Aortic smooth muscle cell (primary cell): ENCODE data around the gene THTPA. TPM values are rescaled to one million over a fixed set of nuclear protein-coding genes. Genes with fewer than 3 reads are reported as not detected.

ENCODE experiments used
- total RNA-seq: library from RNA; depleted of rRNA; stranded (reverse); fragments of >200 nt; gene quantifications from 2 replicates; pipeline ENCODE4 v1.2.3, GENCODE V29; 2014

THTPA gene
- 15.0 and 18.0 TPM in 2 replicates for total RNA-seq

GRCh38 chr14:23555882-23556699, at the start of gene THTPA:
THTPA (plus strand) TSS chr14:23556271; CDS start chr14:23556758, 487 bp downstream.

GRCh38 chr14:23551266-23552028, 4.6 kb upstream of the THTPA start, which contains the start of gene ZFHX2:
ZFHX2 (minus strand) TSS chr14:23551765; CDS start chr14:23535325, 16,440 bp downstream.

GRCh38 chr14:23567186-23568020, 11.3 kb downstream of the THTPA start, which contains the start of gene AP1G2:
AP1G2 (minus strand) TSS chr14:23567791; CDS start chr14:23567314, 477 bp downstream.

GRCh38 chr14:23578560-23579310, 22.7 kb downstream of the THTPA start, which contains the start of gene JPH4:
JPH4 (minus strand) TSS chr14:23578790; CDS start chr14:23577453, 1,337 bp downstream.

Other genes with a start within 250 kb of the THTPA start
- gene BCL2L2, start 249.4 kb upstream of the THTPA start, total RNA-seq: 21.0 and 26.2 TPM in 2 replicates
- gene PABPN1, start 234.8 kb upstream of the THTPA start, total RNA-seq: 69.9 and 83.4 TPM in 2 replicates
- 11.9 and 12.1 TPM in 2 replicates for gene SLC22A17, start 203.4 kb upstream of the THTPA start, total RNA-seq
- 6.3 and 10.7 TPM in 2 replicates for gene EFS, start 191.1 kb upstream of the THTPA start, total RNA-seq
- gene IL25, start 183.5 kb upstream of the THTPA start, total RNA-seq: not detected in 2 replicates
- gene CMTM5, start 179.2 kb upstream of the THTPA start, total RNA-seq: 0.31 and 0.40 TPM in 2 replicates
- not detected in 2 replicates for gene MYH6, start 148.0 kb upstream of the THTPA start, total RNA-seq
- not detected in 2 replicates for gene MYH7, start 120.6 kb upstream of the THTPA start, total RNA-seq
- 42.3 and 42.7 TPM in 2 replicates for gene NGDN, start 86.6 kb upstream of the THTPA start, total RNA-seq
- under 0.01 and 0.06 TPM in 2 replicates for gene ZFHX2, start 4.5 kb upstream of the THTPA start, total RNA-seq
- gene AP1G2, start 11.5 kb downstream of the THTPA start, total RNA-seq: 3.2 and 4.2 TPM in 2 replicates
- gene JPH4, start 22.5 kb downstream of the THTPA start, total RNA-seq: not detected in 2 replicates
- under 0.01 TPM in 1 of 2 replicates, not detected in the other for gene DHRS2, start 80.1 kb downstream of the THTPA start, total RNA-seq